Vagina (tissue), 2 donors: ENCODE measurements around the gene ZNF480. TPM values are rescaled to one million over a fixed set of nuclear protein-coding genes. Genes with fewer than 3 reads are reported as not detected.
A peak's percentile ranks its signal among the peaks of the same experiment; 100 is the strongest.
"Not testable (repeated sequence)": the region's sequence is repeated elsewhere in the genome, so short reads cannot be mapped to it uniquely, and the experiment has no call there.

ENCODE experiments used
- DNase-seq, 2 donors: peaks; one replicate each; pipeline ENCODE4 v3.0.0-alpha.2; 2017; ENCODE audit errors: extremely low spot score in 2 of 2
- H3K27ac ChIP-seq: fragments of 200-600 bp; sonication (generic); one replicate; pipeline ENCODE4 v1.5.1; 2019
- H3K27me3 ChIP-seq: fragments of 200-600 bp; sonication (generic); one replicate; pipeline ENCODE4 v1.5.1; 2019
- H3K36me3 ChIP-seq, 2 donors: fragments of 200-600 bp; sonication (generic); one replicate each; pipeline ENCODE4 v1.5.1; 2017 to 2019
- H3K4me1 ChIP-seq: fragments of 200-600 bp; sonication (generic); one replicate; pipeline ENCODE4 v1.5.1; 2019
- H3K4me3 ChIP-seq, 2 donors: fragments of 200-600 bp; sonication (generic); 1 replicate in 1 of 2; 2 replicates in 1 of 2; pipeline ENCODE4 v1.5.1; 2016 to 2019
- H3K9me3 ChIP-seq: fragments of 200-600 bp; sonication (generic); one replicate; pipeline ENCODE4 v1.5.1; 2019
- CTCF ChIP-seq, 3 experiments: fragments of 450-650 bp in 2 of 3; fragments of 200-600 bp in 1 of 3; sonication (generic) in 1 of 3; IDR thresholded peaks; one replicate each; pipeline ENCODE4 v1.5.1; 2017 to 2019; ENCODE audit warnings: antibody characterized with exemption in 3 of 3, mild to moderate bottlenecking in 2 of 3, moderate library complexity in 2 of 3
- POLR2A ChIP-seq, 2 donors: fragments of 450-650 bp; IDR thresholded peaks; one replicate each; pipeline ENCODE4 v1.6.1; 2017; ENCODE audit warnings: antibody characterized with exemption in 2 of 2, mild to moderate bottlenecking in 2 of 2, moderate library complexity in 2 of 2
- POLR2AphosphoS5 ChIP-seq, 2 donors: sonication (generic); formaldehyde crosslinking; IDR thresholded peaks; one replicate each; pipeline ENCODE4 v1.9.0; 2017; ENCODE audit warnings: antibody characterized with exemption in 2 of 2, mild to moderate bottlenecking in 2 of 2, low read depth in 1 of 2; ENCODE audit not compliant: insufficient read depth in 1 of 2
- intact Hi-C: fragments of 100-400 bp; cut with DNase I; formaldehyde crosslinking; loops from one replicate; pipeline ENCODE4 v1.15.1; 2023
- total RNA-seq: library from RNA; depleted of rRNA; stranded (reverse); fragments of >200 nt; gene quantifications from one replicate; pipeline ENCODE4 v1.2.3, GENCODE V29; 2016

Gene ZNF480
- total RNA-seq, result 9.1 TPM

GRCh38 chr19:52296773-52297600, at the start of gene ZNF480:
Gene ZNF480, plus strand, starts transcription at chr19:52297169. Its CDS starts 3,244 bp downstream, at chr19:52300413.
- no peaks in the 10 kb centered on the region for H3K27me3 ChIP-seq
- peak within 1 kb of the TSS; percentile 80 for H3K27ac ChIP-seq
- no peaks in the 10 kb centered on the region for H3K9me3 ChIP-seq
- TF ChIP-seq POLR2AphosphoS5 (IDR thresholded peaks at IDR 0.05; ENCODE audit: insufficient read depth in 1 of 2, low read depth in 1 of 2) (peak in 1 of 2 donors; percentile 81), POLR2A (IDR thresholded peaks at IDR 0.05) (peak in 1 of 2 donors; percentile 26), CTCF (IDR thresholded peaks at IDR 0.05) (no peak)
- DNase-seq, result peak in 1 of 2 donors; percentile 89
- peaks cover 0 to 35% of the 10 kb centered on the region in 2 donors for H3K36me3 ChIP-seq
- H3K4me3 ChIP-seq, result peak within 1 kb of the TSS; percentile 64 to 92
- peaks cover 14% of the 10 kb centered on the region for H3K4me1 ChIP-seq
- intact Hi-C loops, result loop anchor here (5.0 kb wide), 1 partner anchor 630 kb away; no protein-coding TSS in a partner anchor

GRCh38 chr19:52248241-52248640, 48.7 kb upstream of the ZNF480 start:
- H3K4me3 ChIP-seq, result no peak overlapping the region
- H3K9me3 ChIP-seq, result no peaks in the 10 kb centered on the region
- H3K27ac ChIP-seq, result no peak overlapping the region
- TF ChIP-seq CTCF (IDR thresholded peaks at IDR 0.05) (peak in 2 of 3 experiments; percentile 24 to 35), POLR2A (IDR thresholded peaks at IDR 0.05) (no peak)
- no peaks in the 10 kb centered on the region for H3K4me1 ChIP-seq
- H3K27me3 ChIP-seq, result no peaks in the 10 kb centered on the region
- intact Hi-C loops, result no loop called here
- DNase-seq, result no peak
- H3K36me3 ChIP-seq, result no peaks in the 10 kb centered on the region

- intact Hi-C loops, result no loop called here
- Histone ChIP-seq H3K27me3 (no peaks in the 10 kb centered on the region), H3K4me3 (no peak overlapping the region), H3K4me1 (no peaks in the 10 kb centered on the region), H3K27ac (no peak overlapping the region), H3K36me3 (no peaks in the 10 kb centered on the region), H3K9me3 (no peaks in the 10 kb centered on the region)
- TF ChIP-seq CTCF (IDR thresholded peaks at IDR 0.05), result no peak
- no peak for TF ChIP-seq POLR2A (IDR thresholded peaks at IDR 0.05)
- TF ChIP-seq POLR2AphosphoS5 (IDR thresholded peaks at IDR 0.05; ENCODE audit: insufficient read depth in 1 of 2, low read depth in 1 of 2), result no peak
- no peak for DNase-seq
These were observed 38.5 kb upstream of the ZNF480 start for GRCh38 chr19:52258426-52258825.

- intact Hi-C loops, H3K9me3 ChIP-seq, H3K4me3 ChIP-seq, H3K36me3 ChIP-seq, H3K27me3 ChIP-seq, DNase-seq, H3K27ac ChIP-seq: not testable (repeated sequence)
- H3K4me1 ChIP-seq, result peaks cover 11% of the 10 kb centered on the region
These were observed 31.4 kb upstream of the ZNF480 start for GRCh38 chr19:52265556-52265955.

GRCh38 chr19:52269338-52270261, 27.4 kb upstream of the ZNF480 start, which contains the start of gene ZNF766:
Gene ZNF766, plus strand, starts transcription at chr19:52269587. Its CDS starts 27 bp downstream, at chr19:52269614.
- intact Hi-C loops, result no loop called here
- peak within 1 kb of the TSS; percentile 93 for H3K27ac ChIP-seq
- no peaks in the 10 kb centered on the region for H3K9me3 ChIP-seq
- H3K4me1 ChIP-seq, result peaks cover 25% of the 10 kb centered on the region
- H3K36me3 ChIP-seq, result no peaks in the 10 kb centered on the region
- DNase-seq, result peak; percentile 97 to 98
- peak within 1 kb of the TSS; percentile 90 to 93 for H3K4me3 ChIP-seq
- TF ChIP-seq CTCF (IDR thresholded peaks at IDR 0.05) (peak in 2 of 3 experiments; percentile 8 to 11), POLR2AphosphoS5 (IDR thresholded peaks at IDR 0.05; ENCODE audit: insufficient read depth in 1 of 2, low read depth in 1 of 2) (peak; percentile 96 to 99), POLR2A (IDR thresholded peaks at IDR 0.05) (peak; percentile 58 to 82)
- no peaks in the 10 kb centered on the region for H3K27me3 ChIP-seq
